ENCODE measurements around the gene TP73.
"Not testable (repeated sequence)": the region's sequence is repeated elsewhere in the genome, so short reads cannot be mapped to it uniquely, and the experiment has no call there.

Gene TP73

GRCh38 chr1:3618531-3618880 lies 33.8 kb upstream of the TP73 start:
- no peak for DNase-seq (ENCODE audit: low read depth in 1 of 2, low spot score in 1 of 2)

GRCh38 chr1:3618881-3619671 lies 33.2 kb upstream of the TP73 start:
- peak; percentile 51 to 58 for DNase-seq (ENCODE audit: low read depth in 1 of 2, low spot score in 1 of 2)

- no peak for DNase-seq (ENCODE audit: low read depth in 1 of 2, low spot score in 1 of 2)
Observed at GRCh38 chr1:3620708-3621107, 31.6 kb upstream of the TP73 start.

- DNase-seq (ENCODE audit: low read depth in 1 of 2, low spot score in 1 of 2), result not testable (repeated sequence)
Observed at GRCh38 chr1:3621151-3621671, 31.1 kb upstream of the TP73 start.

- DNase-seq (ENCODE audit: low read depth in 1 of 2, low spot score in 1 of 2), result not testable (repeated sequence)
Observed at GRCh38 chr1:3622102-3622501, 30.2 kb upstream of the TP73 start.

- no peak for DNase-seq (ENCODE audit: low read depth in 1 of 2, low spot score in 1 of 2)
Observed at GRCh38 chr1:3623441-3624199, 28.7 kb upstream of the TP73 start.

- DNase-seq (ENCODE audit: low read depth in 1 of 2, low spot score in 1 of 2), result peak; percentile 96 to 99
Observed at GRCh38 chr1:3624200-3625136, 27.8 kb upstream of the TP73 start, which contains the start of gene TPRG1L. Gene TPRG1L (plus strand): TSS chr1:3625015. CDS start chr1:3625073, 58 bp downstream.

GRCh38 chr1:3625151-3625907 lies 27.0 kb upstream of the TP73 start:
- peak; percentile 10 to 12 for DNase-seq (ENCODE audit: low read depth in 1 of 2, low spot score in 1 of 2)

GRCh38 chr1:3626025-3626424 lies 26.3 kb upstream of the TP73 start:
- DNase-seq (ENCODE audit: low read depth in 1 of 2, low spot score in 1 of 2), result no peak

- DNase-seq (ENCODE audit: low read depth in 1 of 2, low spot score in 1 of 2), result no peak
Observed at GRCh38 chr1:3627515-3628253, 24.6 kb upstream of the TP73 start.

GRCh38 chr1:3628445-3628844 lies 23.9 kb upstream of the TP73 start:
- no peak for DNase-seq (ENCODE audit: low read depth in 1 of 2, low spot score in 1 of 2)

GRCh38 chr1:3629561-3630160 lies 22.7 kb upstream of the TP73 start:
- DNase-seq (ENCODE audit: low read depth in 1 of 2, low spot score in 1 of 2), result no peak

- DNase-seq (ENCODE audit: low read depth in 1 of 2, low spot score in 1 of 2), result no peak
Observed at GRCh38 chr1:3630161-3630611, 22.1 kb upstream of the TP73 start.

GRCh38 chr1:3630914-3631313 lies 21.4 kb upstream of the TP73 start:
- no peak for DNase-seq (ENCODE audit: low read depth in 1 of 2, low spot score in 1 of 2)

GRCh38 chr1:3631320-3632260 lies 20.7 kb upstream of the TP73 start:
- no peak for DNase-seq (ENCODE audit: low read depth in 1 of 2, low spot score in 1 of 2)

GRCh38 chr1:3632298-3632697 lies 20.0 kb upstream of the TP73 start:
- no peak for DNase-seq (ENCODE audit: low read depth in 1 of 2, low spot score in 1 of 2)

- DNase-seq (ENCODE audit: low read depth in 1 of 2, low spot score in 1 of 2), result no peak
Observed at GRCh38 chr1:3632716-3633343, 19.5 kb upstream of the TP73 start.
